Right lobe of liver (tissue), 6 donors: ENCODE results near the gene SPAST. TPM values are rescaled to one million over a fixed set of nuclear protein-coding genes. Genes with fewer than 3 reads are reported as not detected.

Source experiments
- ATAC-seq, 4 donors: fragments of 200-7000 bp; cut with Tn5 transposase; one replicate each; pipeline ENCODE4 v1.9.1; 2020; ENCODE audit warnings: mild to moderate bottlenecking in 4 of 4, moderate library complexity in 4 of 4
- DNase-seq, 3 donors: peaks; one replicate each; pipeline ENCODE4 v3.0.0-alpha.2; 2020
- H3K27ac ChIP-seq, 3 donors: fragments of 200-600 bp; one replicate each; pipeline ENCODE4 v1.8.0; 2022
- H3K27me3 ChIP-seq, 2 donors: fragments of 200-600 bp; one replicate each; pipeline ENCODE4 v1.8.0; 2022
- H3K36me3 ChIP-seq, 4 donors: fragments of 200-600 bp; sonication (generic) in 1 of 4; one replicate each; pipeline versions ENCODE4 v1.5.1 to v1.8.0; 2017 to 2022; ENCODE audit warnings: control low read depth in 1 of 4
- H3K4me1 ChIP-seq, 4 donors: fragments of 200-600 bp; sonication (generic) in 1 of 4; one replicate each; pipeline versions ENCODE4 v1.5.1 to v1.8.0; 2017 to 2022; ENCODE audit warnings: control low read depth in 1 of 4
- H3K4me3 ChIP-seq, 3 donors: fragments of 200-600 bp; one replicate each; pipeline ENCODE4 v1.8.0; 2022
- H3K9me3 ChIP-seq, 4 donors: fragments of 200-600 bp; sonication (generic) in 1 of 4; one replicate each; pipeline versions ENCODE4 v1.5.1 to v1.8.0; 2017 to 2022; ENCODE audit warnings: control low read depth in 1 of 4
- POLR2A ChIP-seq: fragments of 450-650 bp; IDR thresholded peaks from one replicate; pipeline ENCODE4 v1.6.1; 2017; ENCODE audit warnings: antibody characterized with exemption, mild to moderate bottlenecking
- WGBS: methylation state at CpG from one replicate; pipeline ENCODE4 v1.1.6; 2018; ENCODE audit warnings: low coverage, low lambda C conversion rate; ENCODE audit not compliant: insufficient coverage; ENCODE audit errors: missing lambda C conversion rate; 5-methylcytosine and 5-hydroxymethylcytosine counted together
- intact Hi-C, 2 donors: fragments of 100-400 bp; cut with DNase I; formaldehyde crosslinking; loops; one replicate each; pipeline versions ENCODE4 v1.11.2 to v1.14.1; 2022
- total RNA-seq, 6 experiments: library from RNA; depleted of rRNA in 2 of 6; stranded (reverse); fragments of >200 nt in 2 of 6; fragmentation: NEBNext Ultra II Directional in 3 of 6; extraction: Animal tissue kit (Norgen Biotek cat#: 25700) in 3 of 6; gene quantifications; one replicate each; pipeline versions ENCODE4 v1.1.0 to v1.2.4, GENCODE V29; 2016 to 2023
- TF ChIP-seq, protein P1 (sequence below), 4 donors: fragments of 200-600 bp in 3 of 4; fragments of 450-650 bp in 1 of 4; IDR thresholded peaks; one replicate each; pipeline versions ENCODE4 v1.5.1 to v1.8.0; 2016 to 2022; ENCODE audit warnings: antibody characterized with exemption in 4 of 4, mild to moderate bottlenecking in 2 of 4
- donor health status: DM: no; HTN: yes; CAD: no.
- donor health status: DM: no; HTN: no; CAD: no.
- donor health status: DM: no; HTN: no; CAD: no.
- donor health status: DM: no; HTN: yes; CAD: no.
- donor health status: DM: no; HTN: yes; CAD: no.

SPAST gene
- total RNA-seq, 6 experiments from 2014 or later, result 7.7 to 11.5 (median 9.1) TPM

DNA sequence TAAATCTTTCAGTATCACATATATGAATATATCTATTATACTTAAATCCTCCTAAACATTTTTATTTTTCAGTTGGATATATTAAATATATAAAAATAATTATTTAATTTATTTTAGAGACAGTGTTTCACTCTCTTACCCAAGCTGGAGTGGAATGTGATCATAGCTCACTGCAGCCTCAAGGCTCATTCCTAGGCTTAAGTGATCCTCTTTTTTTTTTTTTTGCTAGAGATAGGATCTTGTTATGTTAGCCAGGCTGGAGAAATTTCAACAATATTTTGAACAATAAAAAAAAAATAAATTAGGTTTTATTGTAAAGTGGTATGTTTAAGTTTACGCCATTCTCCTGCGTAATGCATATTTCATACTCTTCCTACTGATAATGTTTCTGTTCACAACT lies 4.2 kb downstream of the SPAST start:
- no peaks in the 10 kb centered on the region for H3K27me3 ChIP-seq
- intact Hi-C loops, result no loop called here
- H3K36me3 ChIP-seq, result no peaks in the 10 kb centered on the region
- TF ChIP-seq POLR2A, result no peak
- TF ChIP-seq, protein P1, sequence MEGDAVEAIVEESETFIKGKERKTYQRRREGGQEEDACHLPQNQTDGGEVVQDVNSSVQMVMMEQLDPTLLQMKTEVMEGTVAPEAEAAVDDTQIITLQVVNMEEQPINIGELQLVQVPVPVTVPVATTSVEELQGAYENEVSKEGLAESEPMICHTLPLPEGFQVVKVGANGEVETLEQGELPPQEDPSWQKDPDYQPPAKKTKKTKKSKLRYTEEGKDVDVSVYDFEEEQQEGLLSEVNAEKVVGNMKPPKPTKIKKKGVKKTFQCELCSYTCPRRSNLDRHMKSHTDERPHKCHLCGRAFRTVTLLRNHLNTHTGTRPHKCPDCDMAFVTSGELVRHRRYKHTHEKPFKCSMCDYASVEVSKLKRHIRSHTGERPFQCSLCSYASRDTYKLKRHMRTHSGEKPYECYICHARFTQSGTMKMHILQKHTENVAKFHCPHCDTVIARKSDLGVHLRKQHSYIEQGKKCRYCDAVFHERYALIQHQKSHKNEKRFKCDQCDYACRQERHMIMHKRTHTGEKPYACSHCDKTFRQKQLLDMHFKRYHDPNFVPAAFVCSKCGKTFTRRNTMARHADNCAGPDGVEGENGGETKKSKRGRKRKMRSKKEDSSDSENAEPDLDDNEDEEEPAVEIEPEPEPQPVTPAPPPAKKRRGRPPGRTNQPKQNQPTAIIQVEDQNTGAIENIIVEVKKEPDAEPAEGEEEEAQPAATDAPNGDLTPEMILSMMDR (IDR thresholded peaks at IDR 0.05), result no peak
- peaks cover 0 to 11% (median 2%) of the 10 kb centered on the region in 4 donors for H3K4me1 ChIP-seq
- no peaks in the 10 kb centered on the region for H3K9me3 ChIP-seq
- DNase-seq (no peak), ATAC-seq (no peak)
- 100% methylated on average over 2 of the region's 2 CpGs for WGBS
- H3K4me3 ChIP-seq, result no peak overlapping the region
- H3K27ac ChIP-seq, result no peak overlapping the region

DNA sequence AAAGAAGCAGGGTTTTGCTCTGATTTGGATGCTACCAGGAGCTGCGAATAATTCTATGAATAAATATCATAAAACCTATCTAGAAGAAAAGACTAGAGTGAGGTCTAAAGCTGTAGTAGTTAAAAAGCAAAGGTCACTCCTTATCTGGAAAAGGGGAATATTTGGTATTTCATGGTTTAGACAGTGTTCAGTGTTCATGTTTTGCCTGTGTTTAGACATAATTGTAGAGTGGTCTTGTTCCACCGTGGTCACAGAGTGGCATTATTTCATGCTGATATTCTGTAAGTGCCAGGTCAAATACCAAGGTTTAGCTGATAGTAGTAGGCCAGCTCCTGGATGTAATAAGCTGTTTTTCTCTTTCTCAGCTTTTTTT lies 10.8 kb downstream of the SPAST start:
- TF ChIP-seq, protein P1 (IDR thresholded peaks at IDR 0.05), result no peak
- no peak for TF ChIP-seq POLR2A
- no peaks in the 10 kb centered on the region for H3K36me3 ChIP-seq
- WGBS, result 62% methylated on average over 2 of the region's 2 CpGs
- H3K27ac ChIP-seq, result peak overlapping the region in 1 of 3 donors; percentile 4
- no peaks in the 10 kb centered on the region for H3K9me3 ChIP-seq
- H3K27me3 ChIP-seq, result no peaks in the 10 kb centered on the region
- intact Hi-C loops, result no loop called here
- H3K4me3 ChIP-seq, result no peak overlapping the region
- no peak for DNase-seq
- peak; percentile 38 to 70 (median 56) for ATAC-seq
- H3K4me1 ChIP-seq, result peaks cover 0 to 15% (median 2%) of the 10 kb centered on the region in 4 donors

DNA sequence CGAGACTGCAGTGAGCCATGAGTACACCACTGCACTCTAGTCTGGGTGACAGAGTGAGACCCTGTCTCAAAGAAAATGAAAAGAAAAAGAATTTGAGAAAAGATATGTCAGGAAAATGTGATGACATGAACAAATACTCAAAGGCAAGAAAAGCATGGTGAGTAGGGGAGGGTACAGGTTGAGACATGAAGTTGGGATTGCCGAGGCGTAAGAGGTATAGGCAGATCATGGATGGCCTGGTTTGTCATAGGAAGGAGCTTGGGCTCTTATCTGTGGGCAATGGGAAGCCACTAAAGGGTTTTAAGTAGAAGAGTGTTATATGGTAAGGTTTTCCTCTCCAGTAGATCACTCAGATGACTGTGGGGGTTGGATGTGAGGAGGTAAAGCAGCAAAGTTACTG lies 32.3 kb downstream of the SPAST start:
- no peak for DNase-seq
- Histone ChIP-seq H3K27me3 (no peaks in the 10 kb centered on the region), H3K27ac (no peak overlapping the region), H3K4me1 (no peaks in the 10 kb centered on the region), H3K36me3 (peaks cover 0 to 9% (median 0%) of the 10 kb centered on the region in 4 donors), H3K9me3 (no peaks in the 10 kb centered on the region), H3K4me3 (no peak overlapping the region)
- TF ChIP-seq, protein P1 (IDR thresholded peaks at IDR 0.05), result no peak
- no peak for TF ChIP-seq POLR2A
- no peak for ATAC-seq
- intact Hi-C loops, result no loop called here
- WGBS, result 100% methylated on average over 2 of the region's 3 CpGs

DNA sequence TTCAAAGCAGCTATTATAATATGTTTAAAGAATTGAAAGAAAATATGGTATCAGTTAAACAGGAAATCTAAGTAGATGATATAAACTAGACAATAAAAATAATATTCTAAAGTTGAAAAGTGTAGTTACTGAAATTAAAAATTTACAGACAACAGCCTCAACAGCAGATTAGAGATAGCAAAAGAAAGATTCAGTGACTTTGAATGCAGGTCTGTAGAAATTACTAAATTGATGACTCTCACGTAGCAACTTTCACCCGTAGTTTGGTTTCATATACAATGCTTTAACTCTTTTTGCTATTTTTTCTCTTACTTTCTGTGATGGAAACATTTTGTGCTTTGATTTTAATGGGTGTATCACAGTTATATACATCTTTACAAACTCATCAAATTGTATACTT lies 44.8 kb downstream of the SPAST start:
- H3K4me1 ChIP-seq, result no peaks in the 10 kb centered on the region
- H3K4me3 ChIP-seq, result no peak overlapping the region
- no peak for ATAC-seq
- TF ChIP-seq, protein P1 (IDR thresholded peaks at IDR 0.05), result no peak
- no peak for TF ChIP-seq POLR2A
- intact Hi-C loops, result no loop called here
- H3K9me3 ChIP-seq, result no peaks in the 10 kb centered on the region
- no peak for DNase-seq
- H3K27me3 ChIP-seq, result no peaks in the 10 kb centered on the region
- H3K27ac ChIP-seq, result no peak overlapping the region
- WGBS, result 95% methylated on average over 2 of the region's 2 CpGs
- H3K36me3 ChIP-seq, result no peaks in the 10 kb centered on the region

DNA sequence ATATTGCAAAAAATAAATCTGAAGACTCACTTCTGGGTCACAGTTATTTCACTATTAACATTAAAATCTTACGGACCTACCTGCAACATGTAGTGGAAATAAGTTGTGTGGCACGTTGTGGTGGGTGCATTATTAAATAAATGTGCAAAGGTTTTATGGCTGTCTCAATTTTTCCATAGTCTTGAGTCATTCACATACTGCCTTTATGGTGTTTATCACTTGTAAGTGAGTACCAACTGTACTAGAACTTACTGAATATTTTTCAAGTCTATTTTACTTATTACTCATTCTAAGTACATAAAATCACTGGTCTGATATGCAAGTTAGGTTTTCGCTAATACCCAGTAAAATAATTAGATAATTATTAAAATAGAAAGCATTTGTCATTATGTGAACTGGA lies 54.7 kb downstream of the SPAST start:
- H3K4me1 ChIP-seq, result no peaks in the 10 kb centered on the region
- H3K27ac ChIP-seq, result no peak overlapping the region
- 95% methylated on average over 3 of the region's 3 CpGs for WGBS
- no peak for TF ChIP-seq POLR2A
- TF ChIP-seq, protein P1 (IDR thresholded peaks at IDR 0.05), result no peak
- no peak for ATAC-seq
- intact Hi-C loops, result no loop called here
- no peak overlapping the region for H3K4me3 ChIP-seq
- no peak for DNase-seq
- H3K9me3 ChIP-seq, result no peaks in the 10 kb centered on the region
- H3K27me3 ChIP-seq, result no peaks in the 10 kb centered on the region
- H3K36me3 ChIP-seq, result peaks cover 0 to 12% (median 3%) of the 10 kb centered on the region in 4 donors
